Panc1 (cell line): Measurements from ENCODE around the gene RBM47.

Experiments used
- POLR2AphosphoS5 ChIP-seq: IDR thresholded peaks from 2 replicates; pipeline ENCODE4 v1.6.1; 2012; ENCODE audit warnings: mild to moderate bottlenecking, low read depth, low read length, moderate library complexity
- SIN3A ChIP-seq: IDR thresholded peaks from 2 replicates; pipeline ENCODE4 v1.6.1; 2012; ENCODE audit warnings: low read depth, mild to moderate bottlenecking, low read length, moderate library complexity, borderline replicate concordance; ENCODE audit not compliant: insufficient read depth
- TF ChIP-seq, protein P1 (sequence below): fragments of 450-650 bp; IDR thresholded peaks from 2 replicates; pipeline ENCODE4 v1.5.1; 2017; ENCODE audit warnings: mild to moderate bottlenecking
- TF ChIP-seq, protein P2 (sequence below), 2 experiments: IDR thresholded peaks; 2 replicates each; pipeline ENCODE4 v1.6.1; 2011 to 2012; ENCODE audit warnings: low read depth in 2 of 2, control low read depth in 1 of 2, low read length in 1 of 2, mild to moderate bottlenecking in 1 of 2, moderate library complexity in 1 of 2; ENCODE audit not compliant: insufficient read depth in 1 of 2

DNA sequence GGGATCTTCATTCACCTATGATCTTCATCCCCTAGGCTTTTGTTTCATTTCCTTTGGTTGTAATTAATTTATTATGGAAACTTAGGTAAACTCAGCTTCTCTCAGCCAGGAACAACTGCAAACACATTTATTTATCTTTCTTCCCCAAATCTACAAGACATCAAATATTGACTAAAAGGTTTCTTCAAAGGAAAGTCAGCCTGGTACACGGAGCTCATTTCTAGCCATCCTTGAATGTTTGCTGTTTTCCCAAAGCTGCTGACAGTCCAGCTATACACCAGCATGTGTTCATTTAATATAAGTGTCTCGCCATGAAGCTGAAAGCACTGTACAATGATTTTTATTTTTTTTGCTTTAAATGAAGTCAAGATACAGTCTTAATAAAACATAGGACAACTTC, 16.8 kb downstream of the RBM47 start:
- TF ChIP-seq, protein P1, sequence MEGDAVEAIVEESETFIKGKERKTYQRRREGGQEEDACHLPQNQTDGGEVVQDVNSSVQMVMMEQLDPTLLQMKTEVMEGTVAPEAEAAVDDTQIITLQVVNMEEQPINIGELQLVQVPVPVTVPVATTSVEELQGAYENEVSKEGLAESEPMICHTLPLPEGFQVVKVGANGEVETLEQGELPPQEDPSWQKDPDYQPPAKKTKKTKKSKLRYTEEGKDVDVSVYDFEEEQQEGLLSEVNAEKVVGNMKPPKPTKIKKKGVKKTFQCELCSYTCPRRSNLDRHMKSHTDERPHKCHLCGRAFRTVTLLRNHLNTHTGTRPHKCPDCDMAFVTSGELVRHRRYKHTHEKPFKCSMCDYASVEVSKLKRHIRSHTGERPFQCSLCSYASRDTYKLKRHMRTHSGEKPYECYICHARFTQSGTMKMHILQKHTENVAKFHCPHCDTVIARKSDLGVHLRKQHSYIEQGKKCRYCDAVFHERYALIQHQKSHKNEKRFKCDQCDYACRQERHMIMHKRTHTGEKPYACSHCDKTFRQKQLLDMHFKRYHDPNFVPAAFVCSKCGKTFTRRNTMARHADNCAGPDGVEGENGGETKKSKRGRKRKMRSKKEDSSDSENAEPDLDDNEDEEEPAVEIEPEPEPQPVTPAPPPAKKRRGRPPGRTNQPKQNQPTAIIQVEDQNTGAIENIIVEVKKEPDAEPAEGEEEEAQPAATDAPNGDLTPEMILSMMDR, result no peak
- TF ChIP-seq POLR2AphosphoS5 (no peak), SIN3A (no peak)
- TF ChIP-seq, protein P2, sequence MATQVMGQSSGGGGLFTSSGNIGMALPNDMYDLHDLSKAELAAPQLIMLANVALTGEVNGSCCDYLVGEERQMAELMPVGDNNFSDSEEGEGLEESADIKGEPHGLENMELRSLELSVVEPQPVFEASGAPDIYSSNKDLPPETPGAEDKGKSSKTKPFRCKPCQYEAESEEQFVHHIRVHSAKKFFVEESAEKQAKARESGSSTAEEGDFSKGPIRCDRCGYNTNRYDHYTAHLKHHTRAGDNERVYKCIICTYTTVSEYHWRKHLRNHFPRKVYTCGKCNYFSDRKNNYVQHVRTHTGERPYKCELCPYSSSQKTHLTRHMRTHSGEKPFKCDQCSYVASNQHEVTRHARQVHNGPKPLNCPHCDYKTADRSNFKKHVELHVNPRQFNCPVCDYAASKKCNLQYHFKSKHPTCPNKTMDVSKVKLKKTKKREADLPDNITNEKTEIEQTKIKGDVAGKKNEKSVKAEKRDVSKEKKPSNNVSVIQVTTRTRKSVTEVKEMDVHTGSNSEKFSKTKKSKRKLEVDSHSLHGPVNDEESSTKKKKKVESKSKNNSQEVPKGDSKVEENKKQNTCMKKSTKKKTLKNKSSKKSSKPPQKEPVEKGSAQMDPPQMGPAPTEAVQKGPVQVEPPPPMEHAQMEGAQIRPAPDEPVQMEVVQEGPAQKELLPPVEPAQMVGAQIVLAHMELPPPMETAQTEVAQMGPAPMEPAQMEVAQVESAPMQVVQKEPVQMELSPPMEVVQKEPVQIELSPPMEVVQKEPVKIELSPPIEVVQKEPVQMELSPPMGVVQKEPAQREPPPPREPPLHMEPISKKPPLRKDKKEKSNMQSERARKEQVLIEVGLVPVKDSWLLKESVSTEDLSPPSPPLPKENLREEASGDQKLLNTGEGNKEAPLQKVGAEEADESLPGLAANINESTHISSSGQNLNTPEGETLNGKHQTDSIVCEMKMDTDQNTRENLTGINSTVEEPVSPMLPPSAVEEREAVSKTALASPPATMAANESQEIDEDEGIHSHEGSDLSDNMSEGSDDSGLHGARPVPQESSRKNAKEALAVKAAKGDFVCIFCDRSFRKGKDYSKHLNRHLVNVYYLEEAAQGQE (IDR thresholded peaks at IDR 0.05; ENCODE audit: insufficient read depth in 1 of 2, low read depth in 2 of 2, low read length in 1 of 2), result no peak
